ENCODE measurements around the gene CDYL.

Gene CDYL

GRCh38 chr6:4776131-4776492, at the start of gene CDYL:
CDYL (plus strand) TSS chr6:4776404; CDS start chr6:4776784, 380 bp downstream.
- peak; percentile 77 to 94 for DNase-seq

GRCh38 chr6:4726645-4727044, 49.6 kb upstream of the CDYL start:
- Histone ChIP-seq H3K27me3 (no peaks in the 10 kb centered on the region), H3K27ac (no peak overlapping the region), H3K4me3 (no peak overlapping the region), H3K4me1 (peaks cover 0 to 17% (median 4%) of the 10 kb centered on the region in 4 donors), H3K9me3 (no peaks in the 10 kb centered on the region), H3K36me3 (no peaks in the 10 kb centered on the region)
- intact Hi-C loops (cut with DNase I; ENCODE audit: low total_unique reads), result no loop called here
- TF ChIP-seq CTCF (IDR thresholded peaks at IDR 0.05), result no peak
- no peak for DNase-seq

More at GRCh38 chr6:4776131-4776492, at the start of gene CDYL:
- peaks cover 0 to 29% (median 8%) of the 10 kb centered on the region in 4 donors for H3K4me1 ChIP-seq
- intact Hi-C loops (cut with DNase I; ENCODE audit: low total_unique reads), result loop anchor here (5.0 kb wide), 2 partner anchors 129 to 424 kb away; no protein-coding TSS in a partner anchor
- H3K4me3 ChIP-seq, result peak within 1 kb of the TSS; percentile 84 to 88
- H3K27me3 ChIP-seq, result no peaks in the 10 kb centered on the region
- H3K27ac ChIP-seq, result peak within 1 kb of the TSS; percentile 85 to 86
- H3K36me3 ChIP-seq, result no peaks in the 10 kb centered on the region
- no peak for TF ChIP-seq CTCF (IDR thresholded peaks at IDR 0.05)
- H3K9me3 ChIP-seq, result no peaks in the 10 kb centered on the region

- Histone ChIP-seq H3K4me1 (peaks cover 0 to 17% (median 4%) of the 10 kb centered on the region in 4 donors), H3K9me3 (no peaks in the 10 kb centered on the region), H3K4me3 (no peak overlapping the region), H3K27ac (no peak overlapping the region), H3K36me3 (no peaks in the 10 kb centered on the region), H3K27me3 (no peaks in the 10 kb centered on the region)
- no peak for DNase-seq
- no peak for TF ChIP-seq CTCF (IDR thresholded peaks at IDR 0.05)
- intact Hi-C loops (cut with DNase I; ENCODE audit: low total_unique reads), result no loop called here
These were observed 49.0 kb upstream of the CDYL start for GRCh38 chr6:4727217-4727616.

- Histone ChIP-seq H3K27me3 (no peaks in the 10 kb centered on the region), H3K4me1 (peaks cover 0 to 21% (median 5%) of the 10 kb centered on the region in 4 donors), H3K9me3 (no peaks in the 10 kb centered on the region), H3K27ac (no peak overlapping the region), H3K4me3 (no peak overlapping the region), H3K36me3 (no peaks in the 10 kb centered on the region)
- TF ChIP-seq CTCF (IDR thresholded peaks at IDR 0.05), result no peak
- intact Hi-C loops (cut with DNase I; ENCODE audit: low total_unique reads), result no loop called here
- DNase-seq, result no peak
These were observed 48.4 kb upstream of the CDYL start for GRCh38 chr6:4727671-4728435.

- Histone ChIP-seq H3K9me3 (no peaks in the 10 kb centered on the region), H3K36me3 (no peaks in the 10 kb centered on the region), H3K4me1 (peaks cover 0 to 24% (median 6%) of the 10 kb centered on the region in 4 donors), H3K27me3 (no peaks in the 10 kb centered on the region), H3K4me3 (no peak overlapping the region), H3K27ac (no peak overlapping the region)
- intact Hi-C loops (cut with DNase I; ENCODE audit: low total_unique reads), result no loop called here
- TF ChIP-seq CTCF (IDR thresholded peaks at IDR 0.05), result no peak
- no peak for DNase-seq
These were observed 47.8 kb upstream of the CDYL start for GRCh38 chr6:4728436-4728769.
